HUES64 (cell line): ENCODE measurements around the gene GSX2.
A peak's percentile ranks its signal among the peaks of the same experiment; 100 is the strongest.

Experiments used
- H3K27ac ChIP-seq: 2 replicates; pipeline ENCODE4 v1.7.0; 2013; ENCODE audit warnings: low read depth, low read length, inconsistent platforms
- H3K27me3 ChIP-seq: 2 replicates; pipeline ENCODE4 v1.6.1; 2013; ENCODE audit warnings: mild to moderate bottlenecking, low read length; ENCODE audit not compliant: insufficient read depth
- H3K36me3 ChIP-seq: 2 replicates; pipeline ENCODE4 v1.6.1; 2013; ENCODE audit warnings: mild to moderate bottlenecking, low read length; ENCODE audit not compliant: insufficient read depth
- H3K4me1 ChIP-seq: 2 replicates; pipeline ENCODE4 v1.6.1; 2013; ENCODE audit warnings: mild to moderate bottlenecking, low read length, moderate library complexity; ENCODE audit not compliant: insufficient read depth
- H3K4me3 ChIP-seq: 2 replicates; pipeline ENCODE4 v1.5.1; 2013; ENCODE audit warnings: mild to moderate bottlenecking, low read length, moderate library complexity
- H3K9ac ChIP-seq: 2 replicates; pipeline ENCODE4 v1.6.1; 2013; ENCODE audit warnings: mild to moderate bottlenecking, low read depth, low read length
- H3K9me3 ChIP-seq: 2 replicates; pipeline ENCODE4 v1.6.1; 2013; ENCODE audit warnings: low read depth, low read length; ENCODE audit not compliant: insufficient read depth
- WGBS: fragments of 150-250, 120-280 bp; methylation state at CpG from one replicate; pipeline ENCODE4 v1.1.7; 2013; ENCODE audit warnings: missing lambda C conversion rate; 5-methylcytosine and 5-hydroxymethylcytosine counted together

GSX2 gene

DNA sequence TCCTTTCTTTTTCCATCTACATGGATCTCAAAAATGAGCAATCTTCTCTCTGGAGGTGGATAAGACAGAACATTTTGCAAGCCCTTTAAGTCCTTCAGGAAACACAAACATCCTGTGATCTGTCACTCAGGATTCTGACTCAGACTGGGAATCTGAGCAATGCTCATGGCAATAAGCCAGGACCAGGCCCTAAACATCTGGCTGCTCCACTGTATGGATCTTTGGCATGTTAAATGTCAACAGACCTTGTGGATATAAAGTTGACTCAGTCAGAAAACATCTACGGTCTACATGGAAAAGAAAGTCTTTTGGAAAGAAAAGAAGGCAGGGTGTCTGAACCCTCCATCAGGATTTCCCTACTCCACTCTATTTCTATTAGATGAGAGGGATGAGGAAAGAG, 17.8 kb upstream of the GSX2 start:
- Histone ChIP-seq H3K4me1 (no peaks in the 10 kb centered on the region), H3K27ac (no peak overlapping the region), H3K4me3 (no peak overlapping the region), H3K36me3 (no peaks in the 10 kb centered on the region), H3K27me3 (peaks cover 9% of the 10 kb centered on the region; the same call in 1 of the 2 replicates), H3K9me3 (no peaks in the 10 kb centered on the region), H3K9ac (no peak overlapping the region)
- 86% methylated on average over 1 of the region's 1 CpG for WGBS

DNA sequence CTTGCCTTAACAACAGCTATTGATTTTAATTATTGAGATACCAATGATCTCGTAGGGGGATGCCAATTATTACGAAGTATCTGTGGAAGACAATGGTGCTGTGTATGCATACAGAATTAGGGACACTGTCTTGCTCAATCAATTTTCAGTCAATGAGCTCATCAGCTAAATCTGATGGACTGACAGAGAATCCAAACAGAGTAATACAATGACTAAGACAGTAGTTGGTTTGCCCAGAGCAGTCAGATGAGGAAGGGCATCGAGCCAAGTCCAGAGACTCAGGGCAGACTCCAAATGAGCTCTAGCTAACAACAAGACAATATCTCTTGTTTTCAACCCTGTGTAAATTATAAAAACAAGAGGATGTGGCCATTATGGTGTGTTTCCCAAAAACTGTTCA, 14.7 kb upstream of the GSX2 start:
- Histone ChIP-seq H3K27ac (no peak overlapping the region), H3K4me3 (no peak overlapping the region), H3K36me3 (no peaks in the 10 kb centered on the region), H3K4me1 (no peaks in the 10 kb centered on the region), H3K9me3 (no peaks in the 10 kb centered on the region), H3K9ac (no peak overlapping the region), H3K27me3 (peaks cover 38% of the 10 kb centered on the region)
- 96% methylated on average over 3 of the region's 3 CpGs for WGBS

DNA sequence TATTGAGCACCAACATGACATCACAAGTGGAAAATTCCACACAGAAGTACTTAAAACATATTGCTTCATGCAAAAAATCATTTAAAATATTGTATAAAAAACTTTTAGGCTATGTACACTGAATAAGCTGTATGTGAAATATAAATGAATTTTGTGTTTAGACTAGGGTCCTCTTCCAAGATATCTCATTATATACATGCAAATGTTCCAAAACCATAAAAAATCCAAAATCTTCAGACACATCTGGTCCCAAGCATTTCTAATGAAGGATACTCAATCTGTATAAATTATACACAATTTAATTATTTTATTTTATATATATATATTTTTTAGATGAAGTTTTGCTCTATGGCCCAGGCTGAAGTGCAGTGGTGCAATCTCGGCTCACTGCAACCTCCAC, 10.1 kb upstream of the GSX2 start:
- 94% methylated on average over 1 of the region's 1 CpG for WGBS
- Histone ChIP-seq H3K27ac (no peak overlapping the region), H3K4me3 (no peak overlapping the region), H3K36me3 (no peaks in the 10 kb centered on the region), H3K4me1 (peaks cover 26% of the 10 kb centered on the region), H3K9me3 (no peaks in the 10 kb centered on the region), H3K27me3 (peaks cover 84% of the 10 kb centered on the region), H3K9ac (no peak overlapping the region)

DNA sequence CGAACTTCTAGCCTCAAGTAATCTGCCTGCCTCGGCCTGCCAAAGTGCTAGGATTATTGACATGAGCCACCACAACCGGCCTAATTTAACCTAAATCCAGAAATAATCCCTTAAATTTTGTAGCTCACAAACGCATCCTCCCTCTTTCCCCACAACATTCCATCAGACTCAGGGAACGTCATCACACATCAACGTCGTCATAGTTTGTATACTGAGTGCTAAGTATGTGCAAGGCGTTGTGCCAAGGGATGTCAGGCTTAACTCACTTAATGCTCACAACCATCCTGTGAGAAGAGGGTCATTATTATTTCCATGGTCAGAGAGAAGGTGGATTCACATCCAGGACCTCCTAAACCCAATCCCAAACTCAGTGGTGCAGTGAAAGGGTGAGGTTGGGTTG, 9.6 kb upstream of the GSX2 start:
- Histone ChIP-seq H3K4me1 (peaks cover 32% of the 10 kb centered on the region), H3K4me3 (no peak overlapping the region), H3K27ac (no peak overlapping the region), H3K36me3 (no peaks in the 10 kb centered on the region), H3K9ac (no peak overlapping the region), H3K9me3 (no peaks in the 10 kb centered on the region), H3K27me3 (peaks cover 90% of the 10 kb centered on the region)
- 83% methylated on average over 8 of the region's 8 CpGs for WGBS

GRCh38 chr4:54090804-54091623, 8.9 kb upstream of the GSX2 start:
- Histone ChIP-seq H3K27ac (no peak overlapping the region), H3K9ac (no peak overlapping the region), H3K4me3 (peak overlapping the region; percentile 53), H3K9me3 (no peaks in the 10 kb centered on the region), H3K4me1 (peaks cover 38% of the 10 kb centered on the region), H3K27me3 (peaks cover 96% of the 10 kb centered on the region), H3K36me3 (no peaks in the 10 kb centered on the region)
- 24% methylated on average over 27 of the region's 27 CpGs for WGBS

DNA sequence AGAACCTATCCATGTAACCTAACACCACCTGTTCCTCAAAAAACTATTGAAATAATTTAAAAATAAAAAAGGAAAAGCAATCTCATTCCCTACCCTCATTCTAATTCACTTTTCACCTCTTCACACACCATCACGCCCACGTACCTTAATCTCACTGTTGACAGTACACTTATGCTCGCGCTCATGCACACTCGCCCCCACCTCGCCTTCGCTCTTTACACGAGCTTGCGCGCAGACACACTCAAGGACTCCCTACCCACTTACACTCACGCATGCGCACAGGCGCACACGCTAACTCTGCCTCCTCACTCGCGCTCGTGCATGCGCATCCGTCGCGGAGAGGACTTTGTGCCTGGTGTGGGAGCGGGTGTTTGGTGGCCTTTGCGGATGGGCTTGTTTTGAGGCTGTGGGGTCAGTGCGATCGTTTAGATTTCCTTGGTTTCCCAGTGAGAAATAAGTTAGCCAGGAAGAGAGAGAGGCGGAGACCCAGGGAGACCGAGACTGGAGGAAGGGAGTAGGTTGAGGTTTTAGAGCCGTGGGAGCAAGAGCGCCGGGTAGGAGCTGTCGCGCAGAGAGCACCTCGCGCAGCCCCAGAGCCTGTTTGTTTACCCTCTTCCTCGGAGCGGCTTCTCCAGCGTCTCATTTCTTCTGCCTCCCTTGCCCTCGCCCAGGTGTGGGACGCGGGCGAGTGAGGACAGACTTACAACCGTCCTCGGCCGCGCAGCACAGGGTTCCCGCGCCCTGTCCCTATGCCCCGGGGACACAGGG, 8.1 kb upstream of the GSX2 start:
- Histone ChIP-seq H3K27me3 (peaks cover 98% of the 10 kb centered on the region), H3K9me3 (no peaks in the 10 kb centered on the region), H3K36me3 (no peaks in the 10 kb centered on the region), H3K4me3 (peak overlapping the region; percentile 53), H3K27ac (no peak overlapping the region), H3K9ac (no peak overlapping the region), H3K4me1 (peaks cover 44% of the 10 kb centered on the region)
- 2% methylated on average over 48 of the region's 48 CpGs for WGBS

GRCh38 chr4:54092405-54093323, 7.3 kb upstream of the GSX2 start:
- no peak overlapping the region for H3K9ac ChIP-seq

GRCh38 chr4:54093324-54094240, 6.4 kb upstream of the GSX2 start:
- peaks cover 52% of the 10 kb centered on the region for H3K4me1 ChIP-seq
- H3K9ac ChIP-seq: no peak overlapping the region
- peak overlapping the region; percentile 39 for H3K4me3 ChIP-seq
- H3K27ac ChIP-seq: no peak overlapping the region
- no peaks in the 10 kb centered on the region for H3K9me3 ChIP-seq
- no peaks in the 10 kb centered on the region for H3K36me3 ChIP-seq
- H3K27me3 ChIP-seq: peaks cover 99% of the 10 kb centered on the region
- 1% methylated on average over 37 of the region's 37 CpGs for WGBS

More at GRCh38 chr4:54092405-54093323, 7.3 kb upstream of the GSX2 start:
- H3K36me3 ChIP-seq: no peaks in the 10 kb centered on the region
- no peak overlapping the region for H3K27ac ChIP-seq
- peaks cover 49% of the 10 kb centered on the region for H3K4me1 ChIP-seq
- H3K27me3 ChIP-seq: peaks cover 99% of the 10 kb centered on the region
- H3K9me3 ChIP-seq: no peaks in the 10 kb centered on the region
- H3K4me3 ChIP-seq: peak overlapping the region; percentile 53
- WGBS: 18% methylated on average over 12 of the region's 13 CpGs

DNA sequence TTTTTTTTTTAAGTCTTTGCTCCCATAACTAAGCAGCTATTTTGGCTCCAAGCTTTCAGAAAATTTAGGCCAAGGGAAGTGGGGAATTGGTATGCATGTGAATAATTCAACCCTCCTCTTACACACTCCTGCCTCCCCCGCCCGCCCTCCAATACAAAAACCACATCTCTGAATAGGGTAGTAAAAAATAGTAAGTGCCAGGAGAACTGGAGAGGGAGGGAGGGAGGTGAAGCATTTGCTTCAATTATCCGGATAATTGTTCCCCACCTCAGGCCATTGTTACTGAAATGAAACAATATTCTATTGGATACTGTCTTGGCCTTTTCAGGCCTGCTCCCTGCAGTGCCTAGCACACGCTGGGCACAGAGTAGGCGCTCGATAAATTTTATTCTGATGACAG, 5.5 kb upstream of the GSX2 start:
- H3K9ac ChIP-seq: no peak overlapping the region
- peaks cover 61% of the 10 kb centered on the region for H3K4me1 ChIP-seq
- no peak overlapping the region for H3K4me3 ChIP-seq
- H3K27me3 ChIP-seq: peaks cover 100% of the 10 kb centered on the region
- no peaks in the 10 kb centered on the region for H3K9me3 ChIP-seq
- 5% methylated on average over 3 of the region's 6 CpGs for WGBS
- no peak overlapping the region for H3K27ac ChIP-seq
- no peaks in the 10 kb centered on the region for H3K36me3 ChIP-seq

DNA sequence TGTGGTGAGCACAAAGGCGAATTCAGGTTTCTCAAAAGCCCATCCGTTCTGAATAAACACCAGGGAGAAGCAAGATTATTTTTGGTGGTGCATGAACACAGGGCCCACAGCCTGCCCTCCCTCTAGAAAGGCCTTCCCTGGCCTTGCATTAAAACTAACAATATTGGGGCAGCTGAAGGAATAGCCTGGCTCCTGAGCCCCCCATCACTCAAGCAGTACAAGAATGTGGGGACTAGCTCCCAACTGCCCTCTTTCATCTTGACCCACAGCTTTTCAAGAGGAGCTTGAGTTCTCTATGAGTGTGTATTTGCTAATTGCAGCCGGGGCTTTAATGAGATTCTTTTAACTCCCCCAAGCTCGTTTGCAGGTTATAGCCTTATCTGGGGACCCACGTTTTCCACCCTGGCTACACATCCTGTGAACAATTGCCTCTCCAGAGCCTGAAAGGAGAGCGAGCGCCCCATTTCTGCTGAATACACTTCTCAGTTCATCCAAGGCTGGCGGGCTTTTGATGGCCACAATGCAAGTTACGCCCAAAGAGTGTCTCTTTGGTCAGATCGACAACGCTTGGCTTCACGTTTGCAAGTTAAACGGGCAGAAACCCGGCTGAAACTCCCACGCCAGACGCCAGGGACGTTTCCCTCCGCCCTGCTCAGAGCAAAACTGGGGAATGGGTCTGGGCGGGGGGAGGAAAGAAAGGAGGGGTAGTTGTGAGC, 4.7 kb upstream of the GSX2 start:
- H3K27ac ChIP-seq: no peak overlapping the region

More for the DNA sequence above, 4.7 kb upstream of the GSX2 start:
- 3% methylated on average over 19 of the region's 19 CpGs for WGBS
- Histone ChIP-seq H3K9ac (no peak overlapping the region), H3K4me3 (peak overlapping the region; percentile 29), H3K27me3 (peaks cover 100% of the 10 kb centered on the region), H3K36me3 (no peaks in the 10 kb centered on the region), H3K4me1 (peaks cover 64% of the 10 kb centered on the region), H3K9me3 (no peaks in the 10 kb centered on the region)
